ENCODE results near the gene GLUL.

DNA sequence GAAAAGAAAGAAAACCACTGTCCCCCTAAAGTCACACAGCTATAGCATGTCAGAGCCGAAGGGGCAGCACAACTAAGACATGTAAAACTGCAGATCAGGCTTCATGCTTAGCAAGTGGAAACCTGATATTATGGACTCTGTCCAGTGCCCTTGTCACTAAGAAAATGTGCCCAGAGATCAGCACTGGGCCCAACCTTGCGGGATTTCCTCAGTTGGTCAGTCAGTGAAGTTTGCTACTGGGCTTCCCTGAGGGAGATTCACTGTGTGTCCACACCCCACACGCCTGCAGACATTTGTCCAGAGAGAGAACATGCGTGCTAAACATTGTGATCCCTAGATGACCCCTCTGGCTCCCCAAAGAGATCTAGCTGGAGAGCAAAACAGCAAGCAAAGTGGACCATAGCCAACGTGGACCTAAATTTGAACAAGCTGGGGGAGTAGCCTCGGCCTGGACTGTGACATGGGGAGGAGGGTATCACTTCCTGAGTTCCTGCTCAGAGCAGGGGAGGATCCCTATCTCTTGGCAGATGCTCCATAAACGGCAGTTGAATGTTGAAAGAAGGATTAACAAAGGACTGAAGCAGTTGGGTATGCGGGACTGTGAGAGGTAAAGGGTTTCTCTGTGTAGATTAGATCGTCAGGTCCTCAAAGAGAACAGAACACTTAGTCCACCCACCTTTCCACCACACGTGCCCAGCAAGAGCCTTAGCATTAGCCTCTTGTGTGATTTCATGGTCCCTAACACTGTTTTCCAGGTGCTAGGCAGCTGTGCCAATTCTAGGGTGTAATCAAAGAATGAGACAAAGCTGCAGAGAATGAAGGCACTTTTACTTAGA is 53.6 kb downstream of the GLUL start:
- TF ChIP-seq, protein P1, sequence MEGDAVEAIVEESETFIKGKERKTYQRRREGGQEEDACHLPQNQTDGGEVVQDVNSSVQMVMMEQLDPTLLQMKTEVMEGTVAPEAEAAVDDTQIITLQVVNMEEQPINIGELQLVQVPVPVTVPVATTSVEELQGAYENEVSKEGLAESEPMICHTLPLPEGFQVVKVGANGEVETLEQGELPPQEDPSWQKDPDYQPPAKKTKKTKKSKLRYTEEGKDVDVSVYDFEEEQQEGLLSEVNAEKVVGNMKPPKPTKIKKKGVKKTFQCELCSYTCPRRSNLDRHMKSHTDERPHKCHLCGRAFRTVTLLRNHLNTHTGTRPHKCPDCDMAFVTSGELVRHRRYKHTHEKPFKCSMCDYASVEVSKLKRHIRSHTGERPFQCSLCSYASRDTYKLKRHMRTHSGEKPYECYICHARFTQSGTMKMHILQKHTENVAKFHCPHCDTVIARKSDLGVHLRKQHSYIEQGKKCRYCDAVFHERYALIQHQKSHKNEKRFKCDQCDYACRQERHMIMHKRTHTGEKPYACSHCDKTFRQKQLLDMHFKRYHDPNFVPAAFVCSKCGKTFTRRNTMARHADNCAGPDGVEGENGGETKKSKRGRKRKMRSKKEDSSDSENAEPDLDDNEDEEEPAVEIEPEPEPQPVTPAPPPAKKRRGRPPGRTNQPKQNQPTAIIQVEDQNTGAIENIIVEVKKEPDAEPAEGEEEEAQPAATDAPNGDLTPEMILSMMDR (IDR thresholded peaks at IDR 0.05): no peak
- TF ChIP-seq POLR2A (IDR thresholded peaks at IDR 0.05) (no peak), EP300 (IDR thresholded peaks at IDR 0.05) (no peak), POLR2AphosphoS5 (IDR thresholded peaks at IDR 0.05) (peak in 1 of 4 donors; percentile 3)

Data from sigmoid colon (tissue), 4 donors.